ENCODE results near the gene TPST2.

TPST2 gene

DNA sequence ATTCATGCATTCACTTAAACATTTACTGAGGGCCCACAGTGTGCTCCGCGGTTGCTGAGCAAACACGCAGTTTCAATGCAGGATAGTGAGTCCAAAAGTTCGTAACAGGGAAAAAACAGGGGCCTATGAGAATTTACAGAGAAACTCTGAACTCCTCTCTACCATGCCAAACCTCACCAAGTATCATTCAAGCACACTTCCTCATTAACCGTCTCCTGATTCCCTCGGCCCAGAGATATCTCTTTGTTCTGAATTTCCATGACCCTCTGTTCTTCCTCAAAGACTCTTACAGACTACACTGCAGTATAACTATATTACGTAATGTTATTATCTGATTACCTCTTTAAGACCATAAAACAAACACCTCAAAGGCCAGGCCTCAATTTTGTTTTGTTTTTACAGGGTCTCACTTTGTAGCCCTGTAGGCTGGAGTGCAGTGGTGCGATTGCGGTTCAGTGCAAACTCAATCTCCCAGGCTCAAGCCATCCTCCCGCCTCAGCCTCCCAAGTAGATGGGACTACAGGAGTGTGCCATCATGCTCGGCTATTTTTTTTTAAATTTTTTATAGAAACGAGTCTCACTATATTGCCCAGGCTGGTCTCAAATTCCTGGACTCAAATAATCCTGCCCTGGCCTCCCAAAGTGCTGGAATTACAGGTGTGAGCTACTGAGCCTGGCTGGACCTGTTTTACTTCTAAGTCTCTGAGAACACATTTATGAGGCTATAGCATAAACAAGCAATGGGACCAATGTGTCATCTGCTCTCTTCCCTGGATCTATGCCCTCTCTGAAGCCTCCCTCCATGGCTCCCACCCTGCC lies 109.9 kb downstream of the TPST2 start:
- peak overlapping the region; percentile 30 for H3K4me3 ChIP-seq (ENCODE audit: low read depth, low read length)
- no peaks in the 10 kb centered on the region for H3K27me3 ChIP-seq (ENCODE audit: control insufficient read depth, insufficient read depth, low read length)
- H3K36me3 ChIP-seq (ENCODE audit: control insufficient read depth, insufficient read depth, low read length), result peaks cover 51% of the 10 kb centered on the region
- H3K27ac ChIP-seq (ENCODE audit: low read depth, low read length), result no peak overlapping the region
- H3K9ac ChIP-seq (ENCODE audit: low read length), result peak overlapping the region; percentile 27
- peaks cover 29% of the 10 kb centered on the region for H3K4me1 ChIP-seq (ENCODE audit: control insufficient read depth, insufficient read depth, low read length)
- H3K9me3 ChIP-seq (ENCODE audit: control insufficient read depth, insufficient read depth, low read depth, low read length), result no peaks in the 10 kb centered on the region

- Histone ChIP-seq H3K27ac (ENCODE audit: low read depth, low read length) (no peak overlapping the region), H3K36me3 (ENCODE audit: control insufficient read depth, insufficient read depth, low read length) (peaks cover 56% of the 10 kb centered on the region), H3K4me1 (ENCODE audit: control insufficient read depth, insufficient read depth, low read length) (peaks cover 25% of the 10 kb centered on the region), H3K9me3 (ENCODE audit: control insufficient read depth, insufficient read depth, low read depth, low read length) (no peaks in the 10 kb centered on the region), H3K9ac (ENCODE audit: low read length) (peak overlapping the region; percentile 23), H3K4me3 (ENCODE audit: low read depth, low read length) (peak overlapping the region; percentile 3), H3K27me3 (ENCODE audit: control insufficient read depth, insufficient read depth, low read length) (no peaks in the 10 kb centered on the region)
Observed at GRCh38 chr22:26479043-26479791, 110.7 kb downstream of the TPST2 start.

DNA sequence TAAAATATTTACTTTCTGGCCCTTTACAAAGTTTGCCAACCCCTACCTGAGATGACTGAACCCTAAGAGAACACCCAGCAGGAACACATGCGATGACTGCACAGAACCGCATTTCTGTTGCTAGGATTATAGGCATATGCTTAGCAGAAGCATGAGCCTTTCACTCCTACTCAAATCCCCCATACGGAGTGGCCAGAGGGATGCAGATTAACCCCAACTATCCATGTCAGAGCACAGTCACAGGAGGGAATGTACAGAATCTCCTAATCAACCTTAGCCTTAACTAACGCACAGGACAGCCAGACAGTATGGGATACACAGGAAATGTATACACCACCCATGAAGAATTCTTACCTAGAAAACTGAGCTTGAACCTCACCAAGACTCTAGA lies 112.6 kb downstream of the TPST2 start:
- H3K9me3 ChIP-seq (ENCODE audit: control insufficient read depth, insufficient read depth, low read depth, low read length), result no peaks in the 10 kb centered on the region
- no peak overlapping the region for H3K27ac ChIP-seq (ENCODE audit: low read depth, low read length)
- H3K4me1 ChIP-seq (ENCODE audit: control insufficient read depth, insufficient read depth, low read length), result peaks cover 19% of the 10 kb centered on the region
- no peaks in the 10 kb centered on the region for H3K27me3 ChIP-seq (ENCODE audit: control insufficient read depth, insufficient read depth, low read length)
- H3K36me3 ChIP-seq (ENCODE audit: control insufficient read depth, insufficient read depth, low read length), result peaks cover 74% of the 10 kb centered on the region
- peak overlapping the region; percentile 22 for H3K9ac ChIP-seq (ENCODE audit: low read length)
- H3K4me3 ChIP-seq (ENCODE audit: low read depth, low read length), result no peak overlapping the region

GRCh38 chr22:26476705-26477340 lies 113.1 kb downstream of the TPST2 start:
- Histone ChIP-seq H3K9me3 (ENCODE audit: control insufficient read depth, insufficient read depth, low read depth, low read length) (no peaks in the 10 kb centered on the region), H3K4me1 (ENCODE audit: control insufficient read depth, insufficient read depth, low read length) (peaks cover 19% of the 10 kb centered on the region), H3K4me3 (ENCODE audit: low read depth, low read length) (no peak overlapping the region), H3K27me3 (ENCODE audit: control insufficient read depth, insufficient read depth, low read length) (no peaks in the 10 kb centered on the region), H3K27ac (ENCODE audit: low read depth, low read length) (no peak overlapping the region), H3K36me3 (ENCODE audit: control insufficient read depth, insufficient read depth, low read length) (peaks cover 79% of the 10 kb centered on the region), H3K9ac (ENCODE audit: low read length) (no peak overlapping the region)

- no peaks in the 10 kb centered on the region for H3K9me3 ChIP-seq (ENCODE audit: control insufficient read depth, insufficient read depth, low read depth, low read length)
- H3K27ac ChIP-seq (ENCODE audit: low read depth, low read length), result no peak overlapping the region
- peaks cover under 1% of the 10 kb centered on the region; the same call in 1 of the 2 replicates for H3K4me1 ChIP-seq (ENCODE audit: control insufficient read depth, insufficient read depth, low read length)
- H3K36me3 ChIP-seq (ENCODE audit: control insufficient read depth, insufficient read depth, low read length), result peaks cover 86% of the 10 kb centered on the region
- no peak overlapping the region for H3K4me3 ChIP-seq (ENCODE audit: low read depth, low read length)
- no peak overlapping the region for H3K9ac ChIP-seq (ENCODE audit: low read length)
- no peaks in the 10 kb centered on the region for H3K27me3 ChIP-seq (ENCODE audit: control insufficient read depth, insufficient read depth, low read length)
Observed at GRCh38 chr22:26474682-26475081, 115.2 kb downstream of the TPST2 start.

Measured in HUES6 (cell line).